ENCODE measurements around the gene ABCC12. TPM values are rescaled to one million over a fixed set of nuclear protein-coding genes. Genes with fewer than 3 reads are reported as not detected.

ABCC12 gene
- total RNA-seq, 1 experiment from 2014 or later = not detected

DNA sequence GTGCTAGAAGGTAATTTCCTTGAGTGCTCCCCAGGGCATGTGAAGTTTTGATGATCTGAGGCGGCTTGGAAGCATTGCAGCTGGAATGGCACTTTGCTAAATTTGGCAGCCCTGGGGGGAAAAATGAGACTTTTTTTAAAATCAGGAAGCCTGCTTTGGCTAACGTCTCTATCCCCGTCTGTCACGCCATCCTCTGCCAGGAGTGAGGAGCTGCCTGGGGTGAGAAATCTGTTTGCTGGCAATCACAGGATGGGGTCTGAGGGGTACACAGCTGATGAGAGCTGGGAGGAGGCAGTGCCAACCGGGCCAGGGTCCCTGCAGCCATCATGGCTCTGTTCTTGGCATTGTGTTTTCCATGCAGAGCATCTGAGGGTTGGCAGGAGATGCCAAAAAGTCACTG lies 2.0 kb downstream of the ABCC12 start:
- DNase-seq (ENCODE audit: low spot score) = peak; percentile 44
- Histone ChIP-seq H3K9me3 (ENCODE audit: low read depth, low read length, poor library complexity, severe bottlenecking) (peaks cover 9% of the 10 kb centered on the region), H3K36me3 (ENCODE audit: insufficient read depth, low read length, poor library complexity, severe bottlenecking) (no peaks in the 10 kb centered on the region), H3K27me3 (replicated peaks; ENCODE audit: insufficient read depth, low read depth, low read length, poor library complexity) (peaks cover 7% of the 10 kb centered on the region), H3K4me1 (ENCODE audit: insufficient read depth, low read length, poor library complexity, severe bottlenecking) (no peaks in the 10 kb centered on the region), H3K27ac (ENCODE audit: low read depth, low read length, poor library complexity, severe bottlenecking) (no peak overlapping the region), H3K4me3 (ENCODE audit: low read depth, low read length, poor library complexity, severe bottlenecking) (no peak overlapping the region)
- CTCF ChIA-PET = interaction anchor here (0.9 kb wide), 1 partner anchor 1116 kb away, joined by 3 read pairs; no protein-coding TSS in a partner anchor
- no peak for TF ChIP-seq EZH2 (IDR thresholded peaks at IDR 0.05; ENCODE audit: borderline replicate concordance, low read depth, low read length, poor library complexity, severe bottlenecking)
- TF ChIP-seq, protein P1, sequence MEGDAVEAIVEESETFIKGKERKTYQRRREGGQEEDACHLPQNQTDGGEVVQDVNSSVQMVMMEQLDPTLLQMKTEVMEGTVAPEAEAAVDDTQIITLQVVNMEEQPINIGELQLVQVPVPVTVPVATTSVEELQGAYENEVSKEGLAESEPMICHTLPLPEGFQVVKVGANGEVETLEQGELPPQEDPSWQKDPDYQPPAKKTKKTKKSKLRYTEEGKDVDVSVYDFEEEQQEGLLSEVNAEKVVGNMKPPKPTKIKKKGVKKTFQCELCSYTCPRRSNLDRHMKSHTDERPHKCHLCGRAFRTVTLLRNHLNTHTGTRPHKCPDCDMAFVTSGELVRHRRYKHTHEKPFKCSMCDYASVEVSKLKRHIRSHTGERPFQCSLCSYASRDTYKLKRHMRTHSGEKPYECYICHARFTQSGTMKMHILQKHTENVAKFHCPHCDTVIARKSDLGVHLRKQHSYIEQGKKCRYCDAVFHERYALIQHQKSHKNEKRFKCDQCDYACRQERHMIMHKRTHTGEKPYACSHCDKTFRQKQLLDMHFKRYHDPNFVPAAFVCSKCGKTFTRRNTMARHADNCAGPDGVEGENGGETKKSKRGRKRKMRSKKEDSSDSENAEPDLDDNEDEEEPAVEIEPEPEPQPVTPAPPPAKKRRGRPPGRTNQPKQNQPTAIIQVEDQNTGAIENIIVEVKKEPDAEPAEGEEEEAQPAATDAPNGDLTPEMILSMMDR (conservative IDR thresholded peaks at IDR 0.05; ENCODE audit: low read depth, low read length) = no peak
- no TSS peak for BruUV-seq (replicated peaks)
- POLR2A ChIA-PET (ENCODE audit: low non-redundant PET) = no interaction called here
- intact Hi-C loops (cut with micrococcal nuclease; ENCODE audit: unreplicated experiment) = no loop called here

DNA sequence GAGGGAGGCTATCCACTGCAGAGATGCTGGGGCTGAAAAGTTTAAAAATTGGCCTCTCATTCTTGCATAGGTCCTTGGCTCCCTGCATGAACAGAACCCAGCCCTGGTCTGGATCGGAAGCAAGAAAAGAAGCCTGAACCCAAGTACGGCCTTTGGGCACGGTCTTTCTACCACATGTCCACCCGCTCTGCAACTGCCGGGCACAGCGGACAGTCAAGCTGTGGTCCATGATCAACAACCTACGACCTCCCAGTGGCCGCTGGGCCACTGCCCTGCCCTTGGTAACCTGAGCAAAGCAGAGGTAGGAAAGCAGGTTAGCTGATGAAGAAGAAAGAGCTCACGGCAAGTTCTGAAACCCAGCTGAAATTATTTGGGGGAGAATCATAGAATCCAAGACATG lies 3.6 kb downstream of the ABCC12 start:
- Histone ChIP-seq H3K4me1 (ENCODE audit: insufficient read depth, low read length, poor library complexity, severe bottlenecking) (no peaks in the 10 kb centered on the region), H3K27me3 (replicated peaks; ENCODE audit: insufficient read depth, low read depth, low read length, poor library complexity) (peaks cover 7% of the 10 kb centered on the region), H3K27ac (ENCODE audit: low read depth, low read length, poor library complexity, severe bottlenecking) (no peak overlapping the region), H3K9me3 (ENCODE audit: low read depth, low read length, poor library complexity, severe bottlenecking) (peaks cover 12% of the 10 kb centered on the region), H3K4me3 (ENCODE audit: low read depth, low read length, poor library complexity, severe bottlenecking) (no peak overlapping the region), H3K36me3 (ENCODE audit: insufficient read depth, low read length, poor library complexity, severe bottlenecking) (no peaks in the 10 kb centered on the region)
- ChIA-PET CTCF (interaction anchor here (1.3 kb wide), 1 partner anchor 13 kb away, joined by 3 read pairs; no protein-coding TSS in a partner anchor), POLR2A (ENCODE audit: low non-redundant PET) (no interaction called here)
- TF ChIP-seq EZH2 (IDR thresholded peaks at IDR 0.05; ENCODE audit: borderline replicate concordance, low read depth, low read length, poor library complexity, severe bottlenecking) = no peak
- TF ChIP-seq, protein P1 (conservative IDR thresholded peaks at IDR 0.05; ENCODE audit: low read depth, low read length) = no peak
- BruUV-seq (replicated peaks) = no TSS peak
- DNase-seq (ENCODE audit: low spot score) = no peak
- intact Hi-C loops (cut with micrococcal nuclease; ENCODE audit: unreplicated experiment) = no loop called here

DNA sequence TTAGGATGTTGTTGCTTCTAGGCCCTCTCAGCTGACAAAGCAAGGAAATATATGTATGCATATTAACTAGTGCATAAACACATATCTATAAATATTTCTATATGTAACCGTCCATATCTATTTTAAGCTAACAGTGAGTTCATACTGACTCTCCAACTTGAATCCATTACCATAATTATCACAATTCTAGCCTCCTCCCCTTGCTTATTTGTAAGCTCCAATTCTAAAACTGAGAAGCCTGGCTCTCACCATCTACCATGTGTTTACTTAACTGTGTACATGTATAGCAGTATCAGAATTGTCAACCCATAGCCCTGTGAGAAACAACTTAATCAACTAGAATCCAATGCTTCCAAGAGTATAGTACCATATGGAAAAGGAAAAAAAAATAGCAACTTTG lies 5.1 kb downstream of the ABCC12 start:
- H3K4me1 ChIP-seq (ENCODE audit: insufficient read depth, low read length, poor library complexity, severe bottlenecking) = no peaks in the 10 kb centered on the region
- peaks cover 12% of the 10 kb centered on the region for H3K9me3 ChIP-seq (ENCODE audit: low read depth, low read length, poor library complexity, severe bottlenecking)
- DNase-seq (ENCODE audit: low spot score) = no peak
- no TSS peak for BruUV-seq (replicated peaks)
- TF ChIP-seq, protein P1 (conservative IDR thresholded peaks at IDR 0.05; ENCODE audit: low read depth, low read length) = no peak
- TF ChIP-seq EZH2 (IDR thresholded peaks at IDR 0.05; ENCODE audit: borderline replicate concordance, low read depth, low read length, poor library complexity, severe bottlenecking) = no peak
- peaks cover 7% of the 10 kb centered on the region for H3K27me3 ChIP-seq (replicated peaks; ENCODE audit: insufficient read depth, low read depth, low read length, poor library complexity)
- H3K4me3 ChIP-seq (ENCODE audit: low read depth, low read length, poor library complexity, severe bottlenecking) = no peak overlapping the region
- ChIA-PET POLR2A (ENCODE audit: low non-redundant PET) (no interaction called here), CTCF (interaction anchor here (0.6 kb wide), 1 partner anchor 1113 kb away, joined by 10 read pairs; no protein-coding TSS in a partner anchor)
- H3K36me3 ChIP-seq (ENCODE audit: insufficient read depth, low read length, poor library complexity, severe bottlenecking) = no peaks in the 10 kb centered on the region
- H3K27ac ChIP-seq (ENCODE audit: low read depth, low read length, poor library complexity, severe bottlenecking) = no peak overlapping the region
- intact Hi-C loops (cut with micrococcal nuclease; ENCODE audit: unreplicated experiment) = no loop called here

All from A673 (cell line).